SK-N-MC (cell line): ENCODE data around the gene MAGI1.

Experiments used
- EZH2 ChIP-seq: fragments of 200-600 bp; sonication (generic); IDR thresholded peaks from one replicate; pipeline ENCODE4 v1.6.1; 2017; ENCODE audit warnings: antibody characterized with exemption
- POLR2AphosphoS5 ChIP-seq: IDR thresholded peaks from 2 replicates; pipeline ENCODE4 v1.6.1; 2012; ENCODE audit warnings: mild to moderate bottlenecking, low read depth, low read length, borderline replicate concordance

- TF ChIP-seq EZH2 (no peak), POLR2AphosphoS5 (no peak)
Measured at GRCh38 chr3:66053550-66054094, 14.9 kb upstream of the MAGI1 start.
